GM12891 (cell line): ENCODE measurements around the gene DCAF8.

Experiments
- DNase-seq: peaks from one replicate; pipeline ENCODE4 v3.0.0; 2011; ENCODE audit warnings: low spot score; ENCODE audit not compliant: insufficient read length
- FAIRE-seq: peaks from 2 replicates; lab custom pipeline; 2011; peaks lifted over from hg19 to GRCh38; lab: Jason Lieb, UNC
- PAX5 ChIP-seq: IDR thresholded peaks from 2 replicates; pipeline ENCODE4 v1.6.1; 2011; ENCODE audit warnings: low read length, moderate library complexity, mild to moderate bottlenecking; ENCODE audit not compliant: insufficient read depth, severe bottlenecking
- POLR2A ChIP-seq: IDR thresholded peaks from 2 replicates; pipeline ENCODE4 v1.6.1; 2011; ENCODE audit warnings: low read depth, low read length, control low read depth
- POLR2AphosphoS5 ChIP-seq: IDR thresholded peaks from 2 replicates; pipeline ENCODE4 v1.6.1; 2011; ENCODE audit warnings: low read depth, low read length, control low read depth
- POU2F2 ChIP-seq: IDR thresholded peaks from 2 replicates; pipeline ENCODE4 v1.6.1; 2011; ENCODE audit warnings: low read depth, mild to moderate bottlenecking, control low read depth, low read length, moderate library complexity
- SPI1 ChIP-seq: IDR thresholded peaks from 2 replicates; pipeline ENCODE4 v1.6.1; 2011; ENCODE audit warnings: low read depth, low read length, control low read depth
- TAF1 ChIP-seq: IDR thresholded peaks from 2 replicates; pipeline ENCODE4 v1.6.1; 2011; ENCODE audit warnings: low read depth, low read length, control low read depth

The DCAF8 gene

DNA sequence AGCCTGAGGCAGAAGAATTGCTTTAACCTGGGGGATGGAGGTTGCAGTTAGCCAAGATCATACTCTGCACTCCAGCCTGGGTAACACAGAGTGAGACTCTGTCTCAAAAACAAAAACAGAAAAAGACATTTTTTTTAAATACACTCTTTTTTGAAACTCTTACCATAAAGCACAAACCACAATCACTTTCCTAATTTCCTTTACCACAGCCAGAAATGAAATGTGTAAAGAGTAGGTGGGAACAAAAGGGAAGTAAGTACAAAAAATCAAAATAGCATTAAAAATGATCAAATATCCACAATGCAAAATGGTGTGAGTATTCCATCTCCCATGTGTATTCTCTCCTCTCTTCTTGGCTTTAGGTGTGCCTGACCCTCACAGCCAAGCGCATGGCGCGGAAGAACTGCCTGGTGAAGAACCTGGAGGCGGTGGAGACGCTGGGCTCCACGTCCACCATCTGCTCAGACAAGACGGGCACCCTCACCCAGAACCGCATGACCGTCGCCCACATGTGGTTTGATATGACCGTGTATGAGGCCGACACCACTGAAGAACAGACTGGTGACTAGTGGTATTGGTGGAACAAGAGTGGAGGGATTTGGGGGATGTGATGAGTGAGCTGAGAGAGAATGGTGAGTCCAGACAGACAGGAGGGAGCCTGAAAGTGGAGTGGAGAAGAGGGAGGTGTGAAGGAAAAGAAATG, 96.0 kb downstream of the DCAF8 start:
- FAIRE-seq (peak; percentile 70), DNase-seq (no peak)
- no peak for TF ChIP-seq PAX5
- no peak for TF ChIP-seq POLR2AphosphoS5
- TF ChIP-seq TAF1, result no peak
- TF ChIP-seq POLR2A, result no peak
- no peak for TF ChIP-seq POU2F2
- no peak for TF ChIP-seq SPI1
